Activated CD8-positive, alpha-beta memory T cell treated with anti-CD3 and anti-CD28 coated beads, Interleukin-2, amount 50 U/mL, for 1 hour (primary cell): ENCODE data around the gene VWC2L.

Experiments
- DNase-seq: peaks from one replicate; pipeline ENCODE4 v3.0.0-alpha.2; 2020; ENCODE audit errors: extremely low read depth

Gene VWC2L

GRCh38 chr2:214469728-214470127 is 58.9 kb downstream of the VWC2L start:
- no peak for DNase-seq

DNA sequence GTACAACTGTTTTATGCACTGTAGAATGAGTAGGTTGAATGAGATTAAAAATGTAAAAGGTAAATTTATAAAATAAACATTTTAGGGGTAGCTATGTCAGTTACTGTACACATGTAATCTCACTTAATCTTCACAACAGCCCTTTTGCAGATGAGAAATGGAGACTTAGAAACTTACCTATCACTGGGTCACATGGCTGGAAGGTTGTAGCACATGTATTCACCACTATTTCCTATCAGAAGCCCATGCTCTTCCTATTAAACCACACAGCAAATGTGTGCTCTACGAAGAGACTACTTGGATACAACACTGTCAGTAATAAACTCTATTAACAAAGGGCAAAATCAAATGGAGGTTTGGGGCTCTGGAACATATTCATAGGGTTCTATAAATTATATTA is 60.5 kb downstream of the VWC2L start:
- DNase-seq, result no peak

- no peak for DNase-seq
Measured at GRCh38 chr2:214471990-214472389, 61.1 kb downstream of the VWC2L start.

DNA sequence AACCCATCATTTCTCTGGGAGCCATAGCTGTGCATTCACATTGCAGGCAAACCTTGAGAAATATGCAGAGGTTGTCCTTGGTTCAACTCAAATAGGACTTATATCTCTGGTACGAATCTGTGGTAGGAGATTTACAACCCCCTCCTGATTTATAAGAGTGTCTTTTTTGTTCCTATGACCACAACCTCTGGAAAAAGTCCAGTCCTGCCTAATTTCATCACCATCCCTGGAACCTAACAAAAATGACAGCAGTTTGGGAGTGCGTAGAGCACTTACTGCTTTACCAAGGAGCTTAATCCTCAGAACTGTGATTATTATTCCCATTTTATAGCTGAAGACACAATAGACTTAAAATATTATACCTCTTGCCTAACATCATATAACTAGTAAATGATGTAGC is 66.5 kb downstream of the VWC2L start:
- DNase-seq, result no peak

GRCh38 chr2:214481204-214481603 is 70.3 kb downstream of the VWC2L start:
- no peak for DNase-seq

GRCh38 chr2:214482728-214483127 is 71.9 kb downstream of the VWC2L start:
- no peak for DNase-seq

DNA sequence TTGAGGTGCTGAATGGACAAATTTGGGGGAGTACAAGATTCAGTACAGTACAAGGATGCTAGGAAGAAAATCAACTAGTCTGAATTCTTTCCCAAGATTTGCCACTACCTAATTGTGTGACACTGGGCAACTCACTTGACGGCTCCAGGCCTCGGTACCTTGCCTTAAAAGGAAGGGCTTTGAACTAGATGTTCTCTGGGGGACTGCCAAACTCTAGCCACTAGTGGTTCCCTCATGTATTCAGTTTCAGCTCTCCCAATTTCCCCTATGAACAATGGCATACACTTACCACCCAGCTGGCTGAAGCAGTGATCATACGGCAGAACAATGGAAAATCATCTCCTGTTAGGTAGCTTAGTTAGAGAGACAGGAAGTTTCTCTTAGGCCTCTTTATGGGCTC is 73.4 kb downstream of the VWC2L start:
- DNase-seq, result no peak

- no peak for DNase-seq
Measured at GRCh38 chr2:214484701-214485100, 73.8 kb downstream of the VWC2L start.

- no peak for DNase-seq
Measured at GRCh38 chr2:214489181-214489580, 78.3 kb downstream of the VWC2L start.

DNA sequence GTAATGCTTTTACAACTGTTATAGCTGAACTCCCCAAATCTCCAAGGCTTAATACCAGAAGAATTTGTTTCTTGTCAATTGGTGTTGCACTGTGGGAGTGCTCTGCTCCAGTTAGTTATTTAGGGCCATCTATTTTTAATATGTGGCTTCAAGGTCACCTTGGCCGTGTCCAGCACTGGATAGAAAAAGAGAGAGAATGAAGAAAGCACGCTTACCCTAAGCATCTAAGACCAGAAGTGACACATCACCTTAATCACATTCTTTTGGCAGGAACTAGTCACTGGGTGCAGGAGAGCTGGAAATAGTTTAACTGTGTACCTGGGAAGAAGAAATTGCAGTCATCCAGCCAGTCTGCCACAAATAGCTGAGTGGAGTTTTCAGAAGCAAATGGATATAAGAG is 78.8 kb downstream of the VWC2L start:
- DNase-seq, result no peak

- no peak for DNase-seq
Measured at GRCh38 chr2:214492152-214492551, 81.3 kb downstream of the VWC2L start.

- no peak for DNase-seq
Measured at GRCh38 chr2:214492608-214493007, 81.8 kb downstream of the VWC2L start.

DNA sequence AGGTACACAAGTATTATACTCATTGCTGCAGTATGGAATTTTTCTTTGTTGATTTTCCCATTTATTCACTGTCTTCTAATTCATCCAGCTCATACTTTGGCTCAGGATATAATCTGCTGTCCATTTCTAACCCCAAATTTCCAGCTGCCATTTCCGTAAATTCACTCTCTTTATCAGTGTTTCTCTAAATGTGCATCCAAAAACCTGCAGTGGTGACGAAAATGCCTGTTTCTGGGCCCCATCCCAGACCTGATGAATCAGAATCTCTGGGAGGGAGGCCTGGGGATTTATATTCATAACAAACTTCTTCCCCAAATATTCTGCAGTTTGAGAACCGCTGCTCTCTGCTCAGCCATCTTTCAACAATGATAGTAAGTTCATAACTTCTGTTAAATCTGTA is 86.6 kb downstream of the VWC2L start:
- DNase-seq, result no peak

- DNase-seq, result no peak
Measured at GRCh38 chr2:214503568-214503967, 92.7 kb downstream of the VWC2L start.

GRCh38 chr2:214504599-214505376 is 93.9 kb downstream of the VWC2L start:
- no peak for DNase-seq

DNA sequence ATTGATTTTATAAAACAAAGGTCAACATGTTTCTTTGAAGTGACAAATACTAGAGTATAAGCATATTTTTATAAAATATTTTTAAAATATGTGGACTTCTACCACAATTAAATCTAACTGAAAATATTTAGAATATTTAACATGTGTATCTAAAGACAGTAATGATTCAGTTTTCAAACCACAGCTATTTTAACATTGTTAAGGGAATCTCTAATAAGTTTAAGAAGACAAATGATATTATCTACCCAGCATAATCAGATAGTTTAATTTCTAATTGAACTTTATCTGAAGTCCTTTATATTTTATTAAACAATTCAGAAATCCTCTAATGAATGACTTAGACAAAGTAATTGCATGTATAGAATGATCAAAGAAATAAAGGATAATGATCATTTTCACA is 96.2 kb downstream of the VWC2L start:
- no peak for DNase-seq

- no peak for DNase-seq
Measured at GRCh38 chr2:214514704-214515103, 103.8 kb downstream of the VWC2L start.

GRCh38 chr2:214515111-214515510 is 104.3 kb downstream of the VWC2L start:
- no peak for DNase-seq

DNA sequence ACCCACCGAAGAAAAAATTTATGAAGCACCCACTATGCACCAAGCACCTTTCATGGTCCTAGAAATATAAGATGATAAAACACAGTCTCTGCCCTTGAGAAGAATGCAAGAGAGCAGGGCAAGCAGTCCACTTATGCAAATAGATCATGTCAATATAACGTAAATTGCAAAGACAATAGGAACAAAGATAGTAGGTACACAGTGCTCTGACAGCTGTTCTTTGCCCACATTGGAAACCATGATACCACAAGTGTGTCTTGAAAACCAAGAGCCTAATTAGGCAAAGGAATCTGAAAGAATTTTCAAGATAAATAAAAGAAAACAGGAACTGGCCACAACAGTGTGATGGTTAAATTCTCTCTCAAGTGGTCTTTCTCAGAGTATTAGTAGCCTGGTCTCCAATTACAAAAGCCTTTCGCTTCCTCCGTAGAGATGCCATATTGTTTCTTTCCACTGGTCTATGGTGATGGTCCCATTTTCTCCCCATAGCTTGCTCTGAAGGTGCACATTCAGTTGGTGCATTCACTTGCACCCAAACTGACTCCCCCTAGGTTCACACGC is 108.5 kb downstream of the VWC2L start:
- DNase-seq, result no peak

- DNase-seq, result no peak
Measured at GRCh38 chr2:214529021-214529420, 118.2 kb downstream of the VWC2L start.

GRCh38 chr2:214529514-214529913 is 118.7 kb downstream of the VWC2L start:
- DNase-seq, result no peak

- no peak for DNase-seq
Measured at GRCh38 chr2:214533541-214533940, 122.7 kb downstream of the VWC2L start.

GRCh38 chr2:214536625-214537024 is 125.8 kb downstream of the VWC2L start:
- DNase-seq, result no peak

- no peak for DNase-seq
Measured at GRCh38 chr2:214537929-214538328, 127.1 kb downstream of the VWC2L start.
